Measurements from ENCODE around the gene SRA1. TPM values are rescaled to one million over a fixed set of nuclear protein-coding genes. Genes with fewer than 3 reads are reported as not detected.

SRA1 gene
- total RNA-seq, 1 experiment from 2014 or later: 48.6 TPM

- POLR2A ChIA-PET (ENCODE audit: unreplicated experiment): interaction anchor here (0.6 kb wide), 2 partner anchors 89 kb away, joined by 3 read pairs; partner anchors contain the start of genes IK and NDUFA2
- DNase-seq: no peak
These were observed 1.3 kb upstream of the SRA1 start for GRCh38 chr5:140558542-140558941.

DNA sequence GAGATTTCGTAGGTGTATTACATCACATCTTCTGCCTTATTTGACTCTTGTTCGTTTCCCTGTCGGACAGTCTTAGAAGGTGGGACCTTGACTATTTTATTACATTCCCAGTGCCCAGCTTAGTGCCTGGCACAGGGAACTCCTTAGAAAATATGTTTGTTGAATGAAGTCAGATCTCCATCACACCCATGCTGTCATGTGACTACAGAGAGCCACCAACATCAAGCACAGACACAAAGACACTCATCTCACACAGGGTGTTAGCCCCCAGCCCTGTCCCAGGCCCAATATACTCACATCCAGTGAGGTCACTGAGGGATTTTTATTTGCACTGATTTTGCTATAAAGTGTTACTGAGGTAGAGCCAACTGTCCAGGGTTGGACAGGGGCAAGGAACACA is 692 bp upstream of the SRA1 start:
- ChIA-PET CTCF (no interaction called here), POLR2A (ENCODE audit: unreplicated experiment) (interaction anchor here (0.6 kb wide), 2 partner anchors 43 to 89 kb away, joined by 3 to 5 read pairs; partner anchors contain the start of genes IK and NDUFA2)
- peak overlapping the region; percentile 93 for H3K9ac ChIP-seq (ENCODE audit: low read length)
- no peak for ATAC-seq
- no peaks in the 10 kb centered on the region for H3K27me3 ChIP-seq (ENCODE audit: low read length)
- intact Hi-C loops (cut with micrococcal nuclease): no loop called here
- H3K4me2 ChIP-seq (ENCODE audit: low read length): peak overlapping the region; percentile 92
- no peaks in the 10 kb centered on the region for H4K20me1 ChIP-seq (ENCODE audit: low read length)
- no peaks in the 10 kb centered on the region for H3K36me3 ChIP-seq (ENCODE audit: low read depth, low read length)
- peak overlapping the region; percentile 76 for H2AFZ ChIP-seq (ENCODE audit: low read length)
- H3K9me2 ChIP-seq (replicated peaks; ENCODE audit: low read length): no peaks in the 10 kb centered on the region
- H3K4me1 ChIP-seq (ENCODE audit: insufficient read depth, low read length): peaks cover 31% of the 10 kb centered on the region
- peak overlapping the region; percentile 20; the same call in 1 of the 2 replicates for H3K27ac ChIP-seq (ENCODE audit: low read length)
- no peaks in the 10 kb centered on the region for H3F3A ChIP-seq (ENCODE audit: low read length, unreplicated experiment)
- no peaks in the 10 kb centered on the region for H3K9me3 ChIP-seq (ENCODE audit: low read length)
- TF ChIP-seq EZH2phosphoT487 (IDR thresholded peaks at IDR 0.05; ENCODE audit: borderline replicate concordance, low read length) (no peak), EZH2 (IDR thresholded peaks at IDR 0.05; ENCODE audit: low read length, unreplicated experiment) (no peak), CTCF (conservative IDR thresholded peaks at IDR 0.05; ENCODE audit: low read depth, low read length) (no peak)
- peak overlapping the region; percentile 90; the same call in 1 of the 2 replicates for H3K4me3 ChIP-seq (ENCODE audit: low read length)
- H3K79me2 ChIP-seq (ENCODE audit: low read length): peaks cover 40% of the 10 kb centered on the region
- DNase-seq: no peak
- no TSS peak for BruUV-seq (replicated peaks)

More at GRCh38 chr5:140558542-140558941, 1.3 kb upstream of the SRA1 start:
- Histone ChIP-seq H3F3A (ENCODE audit: low read length, unreplicated experiment) (no peaks in the 10 kb centered on the region), H3K79me2 (ENCODE audit: low read length) (peaks cover 39% of the 10 kb centered on the region), H3K9me2 (replicated peaks; ENCODE audit: low read length) (no peaks in the 10 kb centered on the region), H3K4me3 (ENCODE audit: low read length) (no peak overlapping the region), H3K9me3 (ENCODE audit: low read length) (no peaks in the 10 kb centered on the region), H2AFZ (ENCODE audit: low read length) (no peak overlapping the region), H3K27me3 (ENCODE audit: low read length) (no peaks in the 10 kb centered on the region), H3K4me1 (ENCODE audit: insufficient read depth, low read length) (peaks cover 33% of the 10 kb centered on the region), H3K4me2 (ENCODE audit: low read length) (no peak overlapping the region), H3K9ac (ENCODE audit: low read length) (no peak overlapping the region), H4K20me1 (ENCODE audit: low read length) (no peaks in the 10 kb centered on the region), H3K36me3 (ENCODE audit: low read depth, low read length) (no peaks in the 10 kb centered on the region), H3K27ac (ENCODE audit: low read length) (no peak overlapping the region)
- CTCF ChIA-PET: no interaction called here
- intact Hi-C loops (cut with micrococcal nuclease): no loop called here
- no peak for ATAC-seq
- BruUV-seq (replicated peaks): no TSS peak
- TF ChIP-seq EZH2 (IDR thresholded peaks at IDR 0.05; ENCODE audit: low read length, unreplicated experiment) (no peak), EZH2phosphoT487 (IDR thresholded peaks at IDR 0.05; ENCODE audit: borderline replicate concordance, low read length) (no peak), CTCF (conservative IDR thresholded peaks at IDR 0.05; ENCODE audit: low read depth, low read length) (no peak)

DNA sequence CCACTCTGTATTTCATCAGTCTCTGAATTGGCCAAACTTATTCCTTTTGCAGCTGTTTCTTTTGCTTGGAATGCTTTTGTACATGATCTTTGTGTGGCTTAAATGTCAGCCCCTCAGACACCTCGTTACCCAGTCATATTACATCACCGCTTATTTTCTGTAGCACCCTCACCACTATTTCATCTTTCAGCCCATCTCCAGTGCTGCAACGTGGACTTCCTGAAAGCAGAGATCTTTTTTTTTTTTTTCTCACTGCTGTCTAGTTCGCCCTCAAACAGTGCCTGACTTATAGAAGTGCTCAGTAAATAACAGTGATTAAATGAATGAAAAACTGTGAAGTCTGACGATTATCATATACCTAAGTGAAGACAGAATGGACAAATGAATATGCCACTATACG is 835 bp downstream of the SRA1 start:
- Histone ChIP-seq H3F3A (ENCODE audit: low read length, unreplicated experiment) (no peaks in the 10 kb centered on the region), H3K4me3 (ENCODE audit: low read length) (peak overlapping the region; percentile 90), H4K20me1 (ENCODE audit: low read length) (no peaks in the 10 kb centered on the region), H3K9ac (ENCODE audit: low read length) (peak overlapping the region; percentile 93), H3K27ac (ENCODE audit: low read length) (no peak overlapping the region), H3K79me2 (ENCODE audit: low read length) (peaks cover 45% of the 10 kb centered on the region), H3K27me3 (ENCODE audit: low read length) (no peaks in the 10 kb centered on the region), H3K36me3 (ENCODE audit: low read depth, low read length) (peaks cover 3% of the 10 kb centered on the region; the same call in 1 of the 2 replicates), H3K9me2 (replicated peaks; ENCODE audit: low read length) (no peaks in the 10 kb centered on the region), H3K4me1 (ENCODE audit: insufficient read depth, low read length) (peaks cover 31% of the 10 kb centered on the region), H3K9me3 (ENCODE audit: low read length) (no peaks in the 10 kb centered on the region), H2AFZ (ENCODE audit: low read length) (peak overlapping the region; percentile 76; the same call in 1 of the 2 replicates), H3K4me2 (ENCODE audit: low read length) (peak overlapping the region; percentile 92)
- TF ChIP-seq EZH2phosphoT487 (IDR thresholded peaks at IDR 0.05; ENCODE audit: borderline replicate concordance, low read length) (no peak), CTCF (conservative IDR thresholded peaks at IDR 0.05; ENCODE audit: low read depth, low read length) (no peak), EZH2 (IDR thresholded peaks at IDR 0.05; ENCODE audit: low read length, unreplicated experiment) (no peak)
- POLR2A ChIA-PET (ENCODE audit: unreplicated experiment): no interaction called here
- CTCF ChIA-PET: no interaction called here
- no peak for DNase-seq
- ATAC-seq: 0 out of 2 replicates have a peak, but pooled peaks have one; percentile 3
- intact Hi-C loops (cut with micrococcal nuclease): no loop called here
- BruUV-seq (replicated peaks): TSS peak; percentile 58
